ENCODE measurements around the gene GTF3C5.
"Not testable (repeated sequence)": the region's sequence is repeated elsewhere in the genome, so short reads cannot be mapped to it uniquely, and the experiment has no call there.

Gene GTF3C5

DNA sequence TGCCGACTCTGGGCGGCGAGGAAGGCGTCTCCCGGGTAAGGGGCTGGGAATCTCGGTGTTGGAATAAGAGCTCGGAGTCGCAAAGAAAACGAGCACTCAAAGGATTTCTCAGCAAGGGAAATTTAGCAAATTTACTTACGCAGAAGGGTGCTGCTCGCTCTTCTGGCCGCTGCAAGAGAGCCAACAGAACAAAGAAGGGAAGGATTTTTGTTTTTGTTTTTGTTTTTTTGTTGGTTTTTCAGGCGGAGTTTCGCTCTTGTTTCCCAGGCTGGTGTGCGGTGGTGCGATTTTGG, 279 bp downstream of the GTF3C5 start:
- no peak for DNase-seq (ENCODE audit: low spot score)

GRCh38 chr9:133031496-133031911, 707 bp downstream of the GTF3C5 start:
- DNase-seq (ENCODE audit: low spot score) = no peak

- no peak for DNase-seq (ENCODE audit: low spot score)
Observed at GRCh38 chr9:133032171-133032570, 1.4 kb downstream of the GTF3C5 start.

GRCh38 chr9:133035669-133036068, 4.9 kb downstream of the GTF3C5 start:
- no peak for DNase-seq (ENCODE audit: low spot score)

GRCh38 chr9:133037775-133038515, 7.1 kb downstream of the GTF3C5 start:
- no peak for DNase-seq (ENCODE audit: low spot score)

DNA sequence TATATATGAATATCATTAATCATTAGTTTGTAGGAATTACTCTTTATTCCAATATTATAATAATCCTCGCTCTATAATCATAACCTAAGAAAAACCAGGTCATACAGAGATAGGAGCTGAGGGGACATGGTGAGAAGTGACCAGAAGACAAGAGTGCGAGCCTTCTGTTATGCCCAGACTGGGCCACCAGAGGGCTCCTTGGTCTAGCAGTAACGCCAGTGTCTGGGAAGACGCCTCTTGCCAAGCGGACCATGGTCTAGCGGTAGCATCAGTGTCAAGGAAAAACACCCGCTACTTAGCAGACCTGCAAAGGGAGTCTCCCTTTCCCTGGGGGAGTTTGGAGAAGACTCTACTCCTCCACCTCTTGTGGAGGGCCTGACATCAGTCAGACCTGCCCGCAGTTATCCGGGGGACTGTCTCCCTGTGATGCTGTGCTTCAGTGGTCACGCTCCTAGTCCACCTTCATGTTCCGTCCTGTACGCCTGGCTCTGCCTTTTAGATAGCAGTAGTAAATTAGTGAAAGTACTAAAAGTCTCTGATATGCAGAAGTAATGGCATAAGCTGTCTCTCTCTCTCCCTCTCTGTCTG, 10.2 kb downstream of the GTF3C5 start:
- DNase-seq (ENCODE audit: low spot score) = not testable (repeated sequence)

GRCh38 chr9:133041958-133042357, 11.2 kb downstream of the GTF3C5 start:
- no peak for DNase-seq (ENCODE audit: low spot score)

GRCh38 chr9:133042676-133043075, 11.9 kb downstream of the GTF3C5 start:
- no peak for DNase-seq (ENCODE audit: low spot score)

DNA sequence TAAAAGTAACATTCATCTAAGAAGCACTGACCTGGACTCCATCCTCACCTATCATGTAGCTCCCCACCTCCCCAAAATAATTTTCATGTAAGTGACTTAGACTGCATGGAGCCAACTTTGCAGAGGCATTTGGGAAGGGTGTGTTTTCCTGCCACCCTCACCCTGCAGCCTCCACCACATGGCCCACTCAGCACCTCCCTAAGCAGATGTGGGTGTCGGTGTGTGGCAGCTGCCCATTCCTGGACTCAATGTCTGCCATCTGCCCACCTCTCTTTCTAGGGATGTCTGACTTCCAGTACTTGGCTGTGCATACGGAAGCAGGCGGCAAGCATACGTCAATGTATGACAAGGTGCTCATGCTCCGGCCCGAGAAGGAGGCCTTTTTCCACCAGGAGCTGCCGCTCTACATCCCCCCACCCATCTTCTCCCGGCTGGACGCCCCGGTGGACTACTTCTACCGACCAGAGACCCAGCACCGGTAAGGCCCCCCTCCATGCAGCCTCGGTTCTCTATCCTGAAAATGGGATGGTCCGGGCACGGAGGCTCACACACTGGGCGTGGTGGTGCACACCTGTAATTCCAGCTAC, 12.7 kb downstream of the GTF3C5 start:
- no peak for DNase-seq (ENCODE audit: low spot score)

- DNase-seq (ENCODE audit: low spot score) = no peak
Observed at GRCh38 chr9:133044125-133044524, 13.3 kb downstream of the GTF3C5 start.

- DNase-seq (ENCODE audit: low spot score) = peak; percentile 60
Observed at GRCh38 chr9:133044661-133045060, 13.9 kb downstream of the GTF3C5 start.

DNA sequence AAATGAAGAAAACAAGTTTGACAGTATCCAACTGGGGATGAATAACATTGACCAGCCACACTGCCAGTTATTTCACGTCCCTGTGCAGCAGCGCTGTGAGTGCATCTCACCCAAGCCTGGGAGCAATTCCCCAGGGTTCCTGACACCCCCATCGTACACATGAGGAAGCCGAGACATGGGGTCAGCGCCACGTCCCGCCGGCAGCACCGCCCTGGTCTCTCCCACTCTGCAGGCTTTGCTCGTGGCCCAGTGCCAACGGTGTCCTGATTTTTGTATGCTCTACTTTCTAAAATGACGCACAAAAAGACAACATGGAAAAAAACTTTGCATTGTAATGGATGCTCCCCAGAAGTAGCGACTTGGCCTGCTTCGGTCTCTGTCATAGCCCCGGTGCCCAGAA, 14.3 kb downstream of the GTF3C5 start:
- no peak for DNase-seq (ENCODE audit: low spot score)

DNA sequence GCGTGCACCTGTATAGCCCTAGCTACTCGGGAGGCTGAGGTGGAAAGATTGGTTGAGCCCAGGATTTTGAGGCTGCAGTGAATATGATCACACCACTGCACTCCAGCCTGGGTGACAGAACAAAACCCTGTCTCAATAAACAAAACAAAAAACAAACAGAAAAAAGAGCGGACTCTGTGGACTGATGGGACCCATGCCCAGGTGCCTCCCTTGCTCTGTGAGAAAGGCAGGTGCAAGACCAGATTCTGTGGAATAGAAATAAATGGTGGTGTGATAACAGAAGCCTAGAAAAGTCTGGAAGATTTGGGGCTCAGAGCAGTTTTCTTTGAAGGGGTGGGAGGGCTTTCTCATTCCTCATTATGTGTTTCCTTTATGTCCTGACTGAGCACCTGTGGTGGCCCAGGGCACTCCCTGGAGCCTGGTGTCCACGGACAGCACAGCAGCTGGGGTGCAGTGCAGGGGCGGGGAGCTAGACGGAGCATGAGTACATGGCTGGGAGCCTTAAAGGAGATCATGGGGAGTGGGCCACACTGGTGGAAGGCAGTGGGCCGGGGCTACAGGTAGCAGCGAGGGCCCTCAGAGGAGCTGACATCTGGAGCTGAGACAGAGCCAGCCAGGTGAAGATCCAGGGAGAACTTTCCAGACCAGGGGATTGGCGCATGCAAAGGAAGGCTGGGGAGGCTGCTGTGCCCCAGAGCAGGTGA, 15.6 kb downstream of the GTF3C5 start:
- no peak for DNase-seq (ENCODE audit: low spot score)

GRCh38 chr9:133046900-133047295, 16.1 kb downstream of the GTF3C5 start:
- DNase-seq (ENCODE audit: low spot score) = no peak

- DNase-seq (ENCODE audit: low spot score) = no peak
Observed at GRCh38 chr9:133048595-133048994, 17.8 kb downstream of the GTF3C5 start.

DNA sequence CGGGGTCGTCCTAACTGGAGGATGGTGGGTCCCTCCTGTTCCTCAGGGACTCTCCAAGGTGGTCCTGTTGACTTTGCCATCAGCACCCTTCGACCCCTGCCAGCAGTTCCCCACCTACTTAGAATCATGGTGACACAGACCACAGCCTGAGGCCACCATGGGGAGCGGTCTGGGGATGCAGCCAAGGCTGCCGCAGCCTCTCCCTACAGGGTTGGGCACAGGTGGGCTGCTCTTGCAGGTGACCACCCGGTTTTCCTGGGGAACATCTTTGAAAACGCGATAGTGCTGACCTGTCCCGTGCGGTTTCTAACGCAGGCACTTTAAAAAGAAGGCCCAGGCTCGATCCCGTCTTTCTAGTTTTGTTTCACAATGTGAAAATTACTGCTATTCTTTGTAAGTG, 18.2 kb downstream of the GTF3C5 start:
- no peak for DNase-seq (ENCODE audit: low spot score)

GRCh38 chr9:133050142-133050541, 19.3 kb downstream of the GTF3C5 start:
- peak; percentile 65 for DNase-seq (ENCODE audit: low spot score)

GRCh38 chr9:133050781-133051180, 20.0 kb downstream of the GTF3C5 start:
- DNase-seq (ENCODE audit: low spot score) = no peak

DNA sequence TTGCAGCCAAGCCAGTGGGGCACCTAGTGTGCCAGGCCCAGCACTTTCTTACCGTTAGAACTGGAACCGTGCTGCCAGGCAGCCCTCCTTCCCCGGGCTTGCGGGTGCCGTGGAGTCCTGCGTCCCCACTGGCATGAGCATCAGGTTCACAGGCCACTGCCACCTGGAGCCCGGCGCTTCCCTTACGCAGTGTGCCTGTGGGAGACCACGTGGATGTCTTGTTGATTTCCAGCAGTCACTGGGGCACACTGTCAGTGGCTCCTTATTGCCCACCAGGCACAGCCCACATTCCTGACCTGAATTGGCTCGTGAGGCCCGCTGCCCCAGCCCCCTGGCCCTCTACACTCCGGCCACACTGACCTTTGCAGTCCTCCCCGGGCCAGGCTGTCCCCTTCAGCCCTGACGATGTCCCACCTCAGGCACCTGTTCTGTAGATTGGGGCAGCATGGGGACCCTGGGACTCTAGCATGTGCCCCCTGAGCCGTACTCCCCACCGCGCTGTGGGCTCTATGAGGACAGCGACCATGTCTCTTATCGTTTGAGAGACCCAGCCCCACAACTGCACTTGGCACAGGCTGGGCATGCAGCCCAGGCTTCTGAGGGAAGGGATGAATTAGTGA, 20.6 kb downstream of the GTF3C5 start:
- DNase-seq (ENCODE audit: low spot score) = no peak

- no peak for DNase-seq (ENCODE audit: low spot score)
Observed at GRCh38 chr9:133051966-133052539, 21.3 kb downstream of the GTF3C5 start.

- DNase-seq (ENCODE audit: low spot score) = no peak
Observed at GRCh38 chr9:133054194-133054890, 23.5 kb downstream of the GTF3C5 start.

DNA sequence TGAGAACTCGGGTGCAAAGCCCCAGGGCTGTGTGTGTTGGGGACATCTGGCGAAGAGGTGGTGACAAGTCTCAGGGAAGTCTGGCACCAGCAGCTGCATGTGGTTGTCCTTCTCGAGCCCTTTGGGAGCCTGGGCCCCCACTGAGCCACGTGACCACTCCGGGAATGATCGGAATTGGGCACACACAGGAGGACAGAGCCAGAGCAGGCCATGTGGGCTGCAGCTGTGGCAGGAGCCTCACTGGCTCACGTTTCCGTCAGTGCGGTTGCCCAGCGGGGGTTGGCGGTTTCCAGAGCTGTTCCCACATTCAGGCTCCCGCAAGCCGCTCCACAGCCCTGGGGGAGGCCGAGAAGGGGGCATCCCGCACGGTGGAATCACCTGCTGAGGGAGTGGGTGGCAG, 24.2 kb downstream of the GTF3C5 start:
- no peak for DNase-seq (ENCODE audit: low spot score)

All from putamen (tissue), 1 donor.